ENCODE data around the gene MERTK.

DNA sequence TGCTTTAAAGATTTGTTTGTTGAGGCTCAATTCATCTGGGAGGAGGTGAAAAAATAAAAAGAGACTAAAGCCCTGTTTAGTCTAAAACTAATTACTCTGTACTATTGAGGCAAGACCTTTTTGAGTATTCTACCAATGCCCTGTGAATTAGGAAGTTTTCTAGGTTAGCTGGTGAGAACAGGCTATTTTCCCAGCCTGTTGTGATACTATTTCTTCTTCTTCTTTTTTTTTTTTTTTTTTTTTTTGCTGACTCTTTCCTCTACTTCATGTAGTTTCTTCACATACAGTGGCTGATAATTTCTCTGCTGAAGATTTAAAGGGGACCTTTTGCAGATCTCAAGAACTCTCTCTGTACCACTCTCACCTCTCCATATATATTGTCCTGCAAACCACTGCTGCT lies 147.8 kb downstream of the MERTK start:
- TF ChIP-seq, protein P1, sequence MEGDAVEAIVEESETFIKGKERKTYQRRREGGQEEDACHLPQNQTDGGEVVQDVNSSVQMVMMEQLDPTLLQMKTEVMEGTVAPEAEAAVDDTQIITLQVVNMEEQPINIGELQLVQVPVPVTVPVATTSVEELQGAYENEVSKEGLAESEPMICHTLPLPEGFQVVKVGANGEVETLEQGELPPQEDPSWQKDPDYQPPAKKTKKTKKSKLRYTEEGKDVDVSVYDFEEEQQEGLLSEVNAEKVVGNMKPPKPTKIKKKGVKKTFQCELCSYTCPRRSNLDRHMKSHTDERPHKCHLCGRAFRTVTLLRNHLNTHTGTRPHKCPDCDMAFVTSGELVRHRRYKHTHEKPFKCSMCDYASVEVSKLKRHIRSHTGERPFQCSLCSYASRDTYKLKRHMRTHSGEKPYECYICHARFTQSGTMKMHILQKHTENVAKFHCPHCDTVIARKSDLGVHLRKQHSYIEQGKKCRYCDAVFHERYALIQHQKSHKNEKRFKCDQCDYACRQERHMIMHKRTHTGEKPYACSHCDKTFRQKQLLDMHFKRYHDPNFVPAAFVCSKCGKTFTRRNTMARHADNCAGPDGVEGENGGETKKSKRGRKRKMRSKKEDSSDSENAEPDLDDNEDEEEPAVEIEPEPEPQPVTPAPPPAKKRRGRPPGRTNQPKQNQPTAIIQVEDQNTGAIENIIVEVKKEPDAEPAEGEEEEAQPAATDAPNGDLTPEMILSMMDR (IDR thresholded peaks at IDR 0.05) = no peak
- TF ChIP-seq POLR2AphosphoS5 (IDR thresholded peaks at IDR 0.05) = no peak

All from suprapubic skin (tissue), 3 donors.